D341Med (cell line): ENCODE data around the gene CLDN24.

ENCODE experiments used
- DNase-seq: peaks from one replicate; pipeline ENCODE4 v3.0.0; 2012; ENCODE audit warnings: low spot score

The CLDN24 gene

DNA sequence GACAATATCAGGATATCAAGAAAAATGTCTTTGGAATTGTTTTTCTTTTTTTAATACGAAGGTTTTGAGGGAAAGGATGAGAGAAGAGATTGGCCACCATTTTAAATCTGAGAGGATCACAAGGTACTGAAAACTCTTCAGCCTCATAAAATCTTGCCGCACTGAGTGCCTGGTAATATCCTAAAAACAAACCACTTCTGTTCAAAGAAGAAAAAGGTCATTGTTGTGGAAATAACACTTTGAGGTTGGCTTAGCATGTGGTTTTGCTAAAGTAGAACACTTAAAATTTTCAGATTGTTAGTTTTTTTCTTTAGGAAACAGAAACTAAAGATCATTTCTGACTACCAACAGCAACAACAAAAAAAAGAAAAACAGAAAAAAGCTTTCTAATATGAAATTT, 1.1 kb downstream of the CLDN24 start:
- no peak for DNase-seq

DNA sequence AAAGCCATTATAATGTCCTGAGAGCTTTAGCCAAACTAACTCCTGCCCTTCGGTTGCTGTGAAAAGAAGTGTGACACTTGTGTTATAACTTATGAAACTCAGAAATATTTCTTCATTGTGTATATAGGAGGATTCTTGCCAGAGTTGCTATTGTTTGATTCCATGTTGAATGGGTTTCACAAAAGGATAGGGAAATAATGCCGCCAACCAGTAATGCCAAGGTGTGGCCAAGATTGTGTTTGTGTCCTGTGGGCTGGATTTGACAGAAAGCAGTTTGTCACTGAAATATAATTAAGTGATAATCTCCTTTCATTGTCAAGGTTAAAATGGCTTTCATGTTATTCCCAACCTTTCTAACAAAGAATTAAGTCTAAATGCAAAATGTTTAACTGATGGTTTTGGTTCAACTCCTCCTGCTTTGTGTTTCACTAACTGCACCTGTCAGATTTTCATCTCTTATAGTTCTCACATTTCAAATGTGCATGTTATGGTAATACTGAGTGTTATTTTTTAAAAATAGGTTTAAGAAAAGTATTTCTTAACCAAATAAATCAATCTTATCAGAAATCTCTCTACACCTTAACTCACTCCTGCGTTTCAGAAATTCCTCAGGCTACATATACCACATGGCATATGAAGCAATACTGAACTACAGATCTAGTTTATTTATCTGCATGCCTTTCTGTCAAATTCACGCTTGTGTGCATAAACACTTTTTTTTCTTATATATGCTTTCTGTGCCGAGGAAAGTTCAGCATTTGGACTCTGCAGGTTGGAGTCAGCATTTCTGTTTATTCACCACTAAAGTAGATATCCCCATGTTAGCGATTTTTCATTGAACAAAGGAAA, 1.8 kb downstream of the CLDN24 start, which contains the start of gene CLDN22:
TSS of gene CLDN22 (minus strand) at position 66 of the 849 bp plus-strand sequence. CDS start at position 8, 58 bp downstream.
- DNase-seq = no peak

DNA sequence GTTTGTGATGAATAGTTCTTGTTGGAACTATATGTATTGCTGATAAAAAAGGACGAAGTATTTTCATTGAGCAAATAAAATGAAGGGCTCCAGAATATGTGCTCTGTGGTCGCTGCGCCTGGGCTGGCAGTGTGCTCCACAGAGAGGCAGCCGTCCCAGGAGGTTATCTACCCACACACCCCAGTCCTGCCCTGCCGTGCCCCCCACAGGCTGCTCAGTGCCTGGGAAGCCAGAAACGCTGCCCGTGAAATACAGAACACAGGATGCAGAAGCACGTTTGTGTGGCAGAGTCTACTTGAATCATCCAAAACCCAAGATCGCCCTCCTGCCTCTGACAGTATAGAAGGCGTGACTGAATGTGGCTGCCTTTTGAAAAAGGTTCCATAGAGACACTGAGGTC, 3.6 kb downstream of the CLDN24 start:
- DNase-seq = no peak

DNA sequence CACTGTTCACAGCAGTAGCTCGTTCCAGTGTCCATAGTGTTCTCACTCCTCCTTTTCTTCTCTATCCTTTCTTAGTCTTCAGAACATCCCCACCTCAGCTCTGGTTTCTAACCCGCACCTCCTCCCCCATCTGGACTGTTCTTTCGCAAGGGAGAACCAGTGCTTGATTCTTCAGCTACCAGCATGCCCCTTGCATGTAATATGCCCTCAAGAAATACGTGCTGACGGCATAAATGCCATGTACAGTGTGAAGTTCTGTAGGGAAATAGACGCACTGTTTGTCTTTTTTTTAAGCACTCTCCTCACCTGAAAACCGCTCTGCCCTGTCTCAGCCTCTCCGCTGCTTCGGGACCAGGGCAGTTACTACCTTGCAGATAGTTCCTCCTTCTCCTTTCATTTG, 7.4 kb downstream of the CLDN24 start:
- DNase-seq = no peak

DNA sequence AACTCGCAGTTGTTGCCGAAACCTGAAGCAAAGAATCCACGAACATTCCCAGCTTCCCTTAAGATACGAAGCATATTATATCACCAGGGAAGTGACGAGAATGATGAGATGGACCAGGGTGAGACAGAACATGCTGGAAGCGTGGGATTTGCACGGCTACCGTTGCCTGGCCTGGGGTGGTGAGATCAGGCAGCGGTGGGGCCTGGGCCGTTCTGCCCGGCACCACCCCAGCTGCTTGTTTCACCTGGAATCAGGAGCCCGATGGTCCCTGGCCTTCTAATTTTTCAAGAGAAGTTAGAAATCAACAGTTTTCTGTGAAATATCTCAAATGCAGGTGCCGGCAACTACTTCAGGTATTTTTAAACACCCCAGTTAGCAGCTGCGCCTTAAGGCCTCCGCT, 7.9 kb downstream of the CLDN24 start:
- DNase-seq = no peak

DNA sequence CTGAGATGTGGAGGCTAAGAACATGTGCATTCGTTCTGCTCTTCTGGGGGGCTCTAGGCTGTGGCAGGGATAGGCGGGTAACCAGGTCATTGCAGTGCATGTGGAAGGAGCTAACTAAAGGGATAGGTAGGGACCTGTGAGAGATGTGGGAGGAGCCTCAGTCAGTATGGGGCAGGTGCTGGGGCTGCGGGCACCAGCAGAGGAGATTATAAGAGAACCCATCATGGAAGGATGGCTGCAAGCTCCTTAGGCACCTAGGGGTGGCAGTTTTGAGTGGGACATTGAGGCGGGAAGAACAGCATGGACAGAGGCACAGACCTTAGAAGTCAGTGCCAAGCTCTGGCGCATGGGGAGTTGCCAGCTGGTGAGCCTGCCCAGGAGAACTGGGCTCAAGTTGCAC, 9.4 kb downstream of the CLDN24 start:
- no peak for DNase-seq

DNA sequence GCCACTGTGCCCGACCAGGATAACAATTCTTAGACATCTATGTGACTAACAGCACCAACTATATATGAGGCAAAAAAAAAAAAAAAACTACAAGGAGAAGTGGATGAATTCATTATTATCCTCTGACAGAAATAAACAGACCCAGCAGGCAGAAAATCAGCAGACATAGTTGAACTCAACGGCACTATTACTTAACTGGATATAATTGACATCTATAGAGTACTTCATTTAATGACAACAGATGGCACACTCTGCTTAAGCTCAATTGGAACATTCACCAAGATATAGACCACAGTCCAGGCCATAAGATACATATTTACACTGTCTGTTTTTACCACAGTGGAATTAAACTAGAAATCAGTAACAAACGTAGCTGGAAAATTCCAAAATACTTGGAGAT, 15.4 kb downstream of the CLDN24 start:
- DNase-seq = no peak

DNA sequence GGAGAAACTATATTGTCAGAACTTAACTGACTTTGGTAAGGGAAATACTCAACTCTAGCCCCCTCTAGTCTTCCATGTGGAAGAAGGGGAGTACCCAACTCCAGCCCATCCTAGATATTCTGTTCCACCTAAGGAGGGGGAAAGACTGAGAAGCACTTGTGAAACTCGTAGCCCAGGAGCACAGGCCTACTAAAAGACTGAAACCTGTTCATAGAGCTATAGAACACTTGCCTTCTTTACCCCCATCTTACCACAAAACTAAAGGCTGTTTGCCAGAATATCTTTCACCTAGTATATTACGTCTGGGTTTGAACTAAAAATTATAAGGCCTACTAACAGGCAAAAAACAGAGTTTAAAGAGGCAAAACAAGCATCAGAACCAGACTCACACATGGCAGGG, 17.7 kb downstream of the CLDN24 start:
- DNase-seq = no peak

DNA sequence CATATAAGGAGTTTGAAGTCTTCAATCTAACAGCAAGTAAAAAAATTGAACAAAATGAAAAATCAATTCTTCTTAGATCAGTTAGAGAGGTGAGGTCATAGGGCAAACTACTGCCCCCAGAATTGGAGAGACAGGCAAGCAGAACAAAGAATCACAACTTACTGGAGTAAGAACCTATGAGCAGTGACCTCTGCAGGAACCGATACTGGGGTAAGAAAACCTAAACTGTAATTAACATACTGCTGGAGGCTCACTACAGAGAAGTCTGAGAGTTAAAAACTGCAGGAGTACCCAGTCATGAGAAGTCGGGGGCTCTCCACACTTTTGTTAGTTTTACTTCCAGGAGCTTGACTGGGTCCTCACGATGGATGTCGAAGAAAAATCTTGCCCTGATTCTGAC, 18.2 kb downstream of the CLDN24 start:
- DNase-seq = no peak

DNA sequence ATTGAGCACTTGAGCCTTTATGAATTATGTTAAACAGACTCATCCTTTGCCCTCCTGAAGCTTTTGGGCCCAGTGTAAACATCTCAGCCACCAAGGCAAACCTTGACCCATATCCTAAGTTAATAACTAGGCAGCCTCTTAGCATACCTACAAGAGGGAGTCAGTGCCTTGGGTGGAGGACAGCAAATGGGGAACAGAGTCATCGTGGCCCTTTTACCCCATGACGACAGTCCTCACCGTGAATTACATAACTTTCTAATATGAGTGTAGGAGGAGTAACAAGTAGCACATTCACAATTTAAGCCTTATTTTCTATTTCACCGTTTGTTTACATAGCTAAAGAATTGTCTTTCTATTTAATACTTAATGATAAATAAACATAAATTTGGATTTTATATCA, 18.9 kb downstream of the CLDN24 start:
- DNase-seq = no peak

DNA sequence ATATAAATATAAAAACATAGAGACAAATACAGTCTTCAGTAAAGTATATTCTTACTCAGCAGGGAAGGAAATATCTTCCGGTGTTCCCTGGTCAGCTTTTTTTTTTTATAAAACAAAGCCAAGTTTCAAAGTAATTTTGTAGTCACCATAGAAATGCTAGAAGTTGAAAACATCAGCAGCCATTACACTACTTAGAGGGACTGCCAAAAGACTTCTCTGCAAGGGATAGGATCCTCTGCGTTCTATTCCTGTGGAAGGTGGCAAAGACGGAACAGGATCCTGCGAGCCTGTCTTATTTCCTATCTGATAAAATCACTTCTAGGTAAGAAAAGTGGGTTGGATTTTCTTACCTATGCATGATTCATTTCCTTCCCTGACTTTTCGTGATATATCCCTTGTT, 21.6 kb downstream of the CLDN24 start:
- DNase-seq = no peak

DNA sequence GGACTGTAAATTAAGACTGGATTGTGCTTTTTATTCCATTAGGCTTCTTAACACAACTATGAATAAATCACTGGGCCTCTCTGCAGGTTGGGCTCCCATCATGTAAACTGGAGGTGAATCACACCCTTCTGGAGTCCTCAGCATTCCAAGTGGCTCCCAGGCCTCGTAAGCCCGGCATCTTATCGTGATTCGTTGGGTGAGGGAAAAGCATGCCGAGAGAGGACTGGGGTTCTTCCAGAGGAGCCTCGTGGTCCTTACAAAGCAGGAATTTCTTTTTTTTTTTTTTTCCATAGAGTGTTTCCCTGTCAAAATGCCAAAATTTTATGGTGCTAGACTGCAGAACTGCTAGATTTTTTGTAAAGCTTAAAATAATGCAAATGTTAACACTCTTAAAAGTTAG, 22.2 kb downstream of the CLDN24 start:
- no peak for DNase-seq

DNA sequence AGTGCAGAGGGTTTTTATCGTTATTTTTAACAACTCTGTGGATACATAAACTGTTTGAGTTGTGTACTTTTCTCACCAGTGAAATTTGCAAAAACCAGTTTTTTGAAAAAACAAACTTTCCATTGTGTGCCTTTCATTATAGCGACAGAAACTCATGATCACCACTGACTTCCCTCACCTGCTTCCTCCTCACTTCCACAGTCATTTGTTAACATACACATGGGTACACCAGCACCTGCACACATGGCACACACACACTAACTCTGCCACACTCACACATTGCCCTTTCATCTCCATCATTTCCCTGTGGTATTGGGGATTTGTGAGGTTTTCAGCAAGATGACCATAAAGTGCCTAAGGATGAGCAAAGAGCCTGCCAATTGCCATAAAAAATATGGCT, 22.8 kb downstream of the CLDN24 start:
- no peak for DNase-seq

DNA sequence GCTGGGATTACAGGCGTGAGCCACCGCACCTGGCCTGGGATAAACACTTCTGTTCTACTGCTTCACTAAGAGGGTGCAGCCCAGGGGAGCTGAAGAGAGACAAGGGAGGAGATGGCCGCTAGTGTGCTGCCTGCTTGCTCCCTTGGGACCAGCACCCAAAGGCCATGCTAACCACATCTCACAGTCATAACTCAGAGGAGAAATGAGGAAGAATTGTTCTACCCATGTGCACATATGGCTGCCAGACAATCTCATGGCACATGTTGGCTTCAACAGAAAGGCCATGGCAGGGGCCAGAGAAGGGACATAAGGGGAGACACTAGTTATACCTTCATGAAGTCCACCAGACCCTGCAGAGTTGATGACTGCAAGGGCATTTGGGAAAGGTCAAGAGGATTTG, 24.6 kb downstream of the CLDN24 start:
- no peak for DNase-seq

DNA sequence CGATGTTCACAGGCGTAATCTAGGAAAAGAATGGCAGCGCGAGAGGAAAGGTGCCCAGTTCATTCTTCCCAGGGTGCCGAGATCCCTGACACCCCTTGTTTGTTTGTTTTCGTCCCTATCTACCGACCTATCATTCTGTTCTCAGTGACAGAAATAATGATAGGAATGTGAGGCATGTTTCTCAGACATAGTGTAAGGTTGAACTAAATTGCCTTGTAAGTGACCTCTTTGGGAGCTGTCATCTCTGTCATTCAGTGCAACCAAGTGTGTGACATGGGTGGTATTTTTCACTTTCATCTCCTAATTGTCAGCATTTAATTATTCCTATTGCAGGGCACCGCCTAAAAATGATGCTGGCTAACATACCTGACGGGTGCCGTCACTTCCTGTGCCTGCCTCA, 26.5 kb downstream of the CLDN24 start:
- no peak for DNase-seq

DNA sequence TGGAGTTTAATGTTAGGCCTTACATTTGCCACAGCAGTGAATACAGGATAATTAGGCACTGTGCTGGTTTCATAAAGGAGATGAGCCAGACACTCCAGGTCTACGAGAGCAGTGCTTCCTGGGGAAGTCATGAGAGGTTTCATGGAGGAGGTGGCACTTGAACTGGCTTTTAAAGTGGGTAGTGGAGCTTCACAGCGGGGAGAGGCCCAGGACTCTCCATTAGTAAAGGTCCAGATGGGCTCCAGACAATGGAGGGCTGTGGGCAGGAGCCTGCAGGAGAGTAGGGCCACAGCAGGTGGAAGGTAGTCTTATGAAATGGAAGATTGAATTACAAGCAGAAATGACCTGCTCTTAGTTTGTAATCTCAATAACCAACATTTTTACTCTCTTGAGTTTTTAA, 31.2 kb downstream of the CLDN24 start:
- no peak for DNase-seq

DNA sequence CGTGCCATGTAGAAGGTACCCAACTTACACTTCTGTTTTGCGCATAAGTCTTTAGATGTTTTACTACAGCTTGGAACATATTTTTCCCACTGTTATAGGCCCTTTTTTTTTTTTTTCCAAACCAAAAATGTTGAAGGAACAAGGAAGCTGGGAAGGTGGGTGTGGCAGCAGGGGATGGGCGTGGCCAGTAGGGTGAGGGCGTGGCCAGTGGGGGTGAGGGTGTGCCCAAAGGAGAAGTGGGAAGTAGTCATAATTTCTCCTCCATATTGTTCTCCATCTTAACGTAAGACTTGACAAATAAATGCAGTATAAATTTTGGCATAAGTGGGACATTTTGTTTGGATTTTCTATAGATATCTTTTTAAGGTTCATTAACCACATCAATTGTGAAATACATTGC, 32.5 kb downstream of the CLDN24 start:
- DNase-seq = no peak

DNA sequence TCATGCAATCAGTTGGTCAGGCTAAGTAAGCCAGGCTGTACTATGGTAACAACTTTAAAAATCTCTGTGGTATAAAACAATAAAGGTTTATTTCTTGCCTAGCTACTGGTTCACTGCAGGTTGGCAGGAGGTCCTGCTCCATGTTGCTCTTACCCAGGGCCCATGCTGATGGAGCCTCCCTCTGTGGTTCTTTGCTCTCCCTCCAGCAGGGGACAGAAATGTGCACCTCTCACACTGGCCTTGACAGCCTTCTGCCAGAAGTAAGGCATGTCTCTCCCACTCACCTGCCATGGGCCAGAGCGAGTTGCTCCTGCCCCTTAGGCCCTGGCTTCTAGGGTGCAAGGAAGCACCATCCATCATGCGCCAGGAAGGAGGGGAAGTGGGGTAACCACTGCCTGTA, 33.3 kb downstream of the CLDN24 start:
- no peak for DNase-seq

DNA sequence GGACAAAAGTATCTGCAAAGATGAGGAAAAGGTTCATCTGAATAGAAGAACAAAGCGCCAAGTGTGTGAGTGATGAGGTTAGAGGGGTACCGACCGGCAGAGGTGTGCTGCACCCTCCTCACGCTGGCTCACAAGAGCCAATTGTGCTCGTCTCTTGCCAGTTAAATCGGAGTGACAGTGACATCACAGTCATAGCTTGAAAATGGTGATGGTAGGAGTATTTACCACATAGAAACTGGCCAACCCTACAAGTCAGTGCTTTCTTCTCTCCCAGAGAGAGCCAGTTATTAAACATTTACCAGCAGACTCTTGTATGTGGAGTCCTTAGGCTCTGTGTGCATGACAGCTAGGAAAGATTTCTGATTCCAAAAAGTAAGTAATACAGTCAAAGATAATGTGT, 34.5 kb downstream of the CLDN24 start:
- DNase-seq = no peak

DNA sequence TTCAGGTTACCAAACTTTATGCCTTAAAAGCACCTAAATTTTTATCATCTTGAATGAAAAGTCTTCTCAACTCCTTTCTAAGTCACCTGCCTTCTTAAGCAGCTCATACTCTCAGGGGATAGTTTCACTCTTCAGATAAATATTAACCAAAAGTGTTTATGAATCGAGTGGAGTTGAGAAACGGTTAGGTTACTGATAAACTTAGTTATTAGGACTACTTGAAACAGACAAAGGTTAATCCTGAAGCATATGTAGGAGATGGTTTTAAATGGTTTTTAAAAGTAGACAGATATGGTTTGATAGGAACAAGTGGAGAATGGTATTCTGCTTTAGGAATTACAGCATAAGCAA, 34.9 kb downstream of the CLDN24 start:
- no peak for DNase-seq

DNA sequence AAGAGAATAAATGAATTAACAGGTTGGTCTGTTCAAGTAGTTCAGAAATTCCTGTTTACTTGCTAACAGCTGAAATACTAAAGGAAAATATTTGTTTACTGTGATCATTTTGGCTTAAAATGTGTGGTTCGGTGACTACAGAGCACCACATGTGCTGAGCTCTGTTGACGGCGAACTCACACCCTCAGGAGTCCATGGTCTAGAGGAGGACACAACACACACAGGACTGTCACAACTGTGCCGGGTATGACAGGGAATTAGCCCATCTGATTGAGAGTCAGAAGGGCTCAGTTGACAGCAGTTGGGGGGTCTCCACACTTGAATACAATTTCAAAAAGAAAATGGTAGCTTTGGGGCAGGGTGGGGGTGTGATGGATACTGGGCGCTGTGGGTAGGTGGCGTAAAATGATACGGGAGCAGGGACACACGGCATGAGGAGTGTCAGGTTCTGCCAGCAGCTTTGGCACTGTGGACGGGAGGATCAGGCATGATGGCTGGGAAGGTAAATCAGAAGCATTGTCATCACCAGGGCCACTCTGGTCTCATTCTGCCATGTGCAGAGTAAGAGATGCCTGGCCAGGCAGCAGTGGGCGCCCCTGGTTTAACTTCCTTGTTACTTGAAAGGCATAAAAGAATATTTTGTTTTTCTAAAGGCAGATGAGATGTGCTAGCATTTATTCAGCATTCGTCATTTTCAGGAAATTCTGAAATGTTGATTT, 35.5 kb downstream of the CLDN24 start:
- DNase-seq = no peak

DNA sequence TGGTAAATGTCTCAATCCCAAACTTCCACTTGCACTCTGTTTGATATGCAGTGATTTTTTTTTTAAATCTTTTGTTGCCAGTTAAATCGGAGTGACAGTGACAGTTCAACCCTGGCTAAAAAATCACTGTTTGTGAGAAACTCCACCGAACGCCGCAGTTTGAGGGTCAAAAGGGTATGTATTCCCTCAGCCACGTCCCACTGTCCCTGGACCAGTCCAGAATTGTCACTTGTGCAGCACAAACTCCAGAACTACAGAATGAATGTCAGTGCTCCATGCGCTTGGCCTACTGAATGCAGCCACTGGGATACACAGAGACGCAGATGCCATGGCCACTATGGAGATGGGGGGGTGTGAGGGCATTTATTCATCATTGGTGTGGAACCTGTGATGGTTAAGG, 36.3 kb downstream of the CLDN24 start:
- no peak for DNase-seq

DNA sequence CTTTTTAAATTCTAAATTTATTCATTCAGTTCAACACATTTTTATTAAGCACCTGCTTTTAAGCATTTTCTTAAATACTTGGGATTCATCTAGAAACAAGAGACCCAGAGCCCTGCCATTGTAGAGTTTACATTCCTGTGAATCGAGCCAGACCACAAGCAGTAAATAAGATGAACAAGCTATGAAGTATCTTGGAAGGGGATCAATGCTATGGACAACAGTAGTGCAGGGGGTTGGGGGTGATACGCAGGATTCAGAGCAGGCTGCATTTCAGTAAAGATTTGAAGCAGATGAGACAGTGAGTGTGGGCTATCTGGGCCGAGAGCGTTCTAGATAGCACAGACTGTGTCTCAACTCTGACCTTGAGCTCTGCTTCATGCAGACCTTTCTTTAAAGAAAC, 37.3 kb downstream of the CLDN24 start:
- no peak for DNase-seq

DNA sequence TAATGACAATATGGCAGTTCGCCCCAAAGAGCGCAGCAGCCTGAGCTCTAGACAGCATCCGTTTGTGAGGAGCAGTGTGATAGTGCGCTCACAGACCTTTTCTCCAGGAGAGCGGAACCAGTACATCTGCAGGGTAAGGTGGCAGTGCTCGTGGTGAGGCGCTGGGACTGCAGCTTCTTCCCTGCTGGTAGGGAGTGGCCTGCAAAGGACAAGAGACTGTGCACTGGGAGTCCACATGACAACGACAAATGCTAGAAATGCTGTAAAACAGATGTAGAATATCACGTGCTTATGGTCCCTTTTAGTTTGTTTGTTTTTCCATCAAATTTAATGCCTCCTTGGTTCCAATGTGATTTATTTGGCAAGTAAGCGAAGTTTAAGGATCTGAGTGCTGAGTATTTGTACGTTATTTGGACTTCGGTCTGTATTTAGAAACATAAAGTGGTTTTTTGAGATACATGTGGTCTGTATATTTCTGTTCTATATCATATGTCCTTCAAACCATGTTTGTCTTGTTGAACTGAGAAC, 37.9 kb downstream of the CLDN24 start:
- no peak for DNase-seq
